ENCODE measurements around the gene CFAP52.

CFAP52 gene

DNA sequence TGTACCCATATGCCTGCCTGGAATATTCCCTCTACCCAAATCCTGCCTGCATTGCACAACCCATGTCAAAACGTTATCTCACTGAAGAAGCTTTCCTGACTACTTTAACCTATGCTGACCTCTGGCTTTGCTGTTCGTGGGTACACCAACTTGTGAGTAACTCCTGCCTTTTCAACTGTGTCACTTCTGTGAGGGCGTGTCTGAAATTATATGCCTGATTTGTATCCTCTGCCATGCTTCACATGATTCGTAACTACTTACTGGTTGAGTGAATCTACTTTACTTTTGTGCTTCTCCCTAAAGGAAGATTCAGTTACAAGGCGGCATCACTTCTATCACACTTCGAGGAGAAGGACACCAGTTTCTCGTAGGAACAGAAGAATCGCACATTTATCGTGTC, 35.6 kb downstream of the CFAP52 start:
- DNase-seq (ENCODE audit: low read depth in 1 of 2, low spot score in 1 of 2): no peak
- no peak overlapping the region for H3K4me3 ChIP-seq (replicated peaks; ENCODE audit: insufficient read depth, low read length)
- TF ChIP-seq, protein P1, sequence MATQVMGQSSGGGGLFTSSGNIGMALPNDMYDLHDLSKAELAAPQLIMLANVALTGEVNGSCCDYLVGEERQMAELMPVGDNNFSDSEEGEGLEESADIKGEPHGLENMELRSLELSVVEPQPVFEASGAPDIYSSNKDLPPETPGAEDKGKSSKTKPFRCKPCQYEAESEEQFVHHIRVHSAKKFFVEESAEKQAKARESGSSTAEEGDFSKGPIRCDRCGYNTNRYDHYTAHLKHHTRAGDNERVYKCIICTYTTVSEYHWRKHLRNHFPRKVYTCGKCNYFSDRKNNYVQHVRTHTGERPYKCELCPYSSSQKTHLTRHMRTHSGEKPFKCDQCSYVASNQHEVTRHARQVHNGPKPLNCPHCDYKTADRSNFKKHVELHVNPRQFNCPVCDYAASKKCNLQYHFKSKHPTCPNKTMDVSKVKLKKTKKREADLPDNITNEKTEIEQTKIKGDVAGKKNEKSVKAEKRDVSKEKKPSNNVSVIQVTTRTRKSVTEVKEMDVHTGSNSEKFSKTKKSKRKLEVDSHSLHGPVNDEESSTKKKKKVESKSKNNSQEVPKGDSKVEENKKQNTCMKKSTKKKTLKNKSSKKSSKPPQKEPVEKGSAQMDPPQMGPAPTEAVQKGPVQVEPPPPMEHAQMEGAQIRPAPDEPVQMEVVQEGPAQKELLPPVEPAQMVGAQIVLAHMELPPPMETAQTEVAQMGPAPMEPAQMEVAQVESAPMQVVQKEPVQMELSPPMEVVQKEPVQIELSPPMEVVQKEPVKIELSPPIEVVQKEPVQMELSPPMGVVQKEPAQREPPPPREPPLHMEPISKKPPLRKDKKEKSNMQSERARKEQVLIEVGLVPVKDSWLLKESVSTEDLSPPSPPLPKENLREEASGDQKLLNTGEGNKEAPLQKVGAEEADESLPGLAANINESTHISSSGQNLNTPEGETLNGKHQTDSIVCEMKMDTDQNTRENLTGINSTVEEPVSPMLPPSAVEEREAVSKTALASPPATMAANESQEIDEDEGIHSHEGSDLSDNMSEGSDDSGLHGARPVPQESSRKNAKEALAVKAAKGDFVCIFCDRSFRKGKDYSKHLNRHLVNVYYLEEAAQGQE (IDR thresholded peaks at IDR 0.05; ENCODE audit: insufficient replicate concordance, low read depth): no peak
- no peak for TF ChIP-seq POLR2AphosphoS5 (IDR thresholded peaks at IDR 0.05; ENCODE audit: low read depth)
- TF ChIP-seq SPI1 (IDR thresholded peaks at IDR 0.05; ENCODE audit: borderline replicate concordance, low read depth): no peak
- TF ChIP-seq, protein P2, sequence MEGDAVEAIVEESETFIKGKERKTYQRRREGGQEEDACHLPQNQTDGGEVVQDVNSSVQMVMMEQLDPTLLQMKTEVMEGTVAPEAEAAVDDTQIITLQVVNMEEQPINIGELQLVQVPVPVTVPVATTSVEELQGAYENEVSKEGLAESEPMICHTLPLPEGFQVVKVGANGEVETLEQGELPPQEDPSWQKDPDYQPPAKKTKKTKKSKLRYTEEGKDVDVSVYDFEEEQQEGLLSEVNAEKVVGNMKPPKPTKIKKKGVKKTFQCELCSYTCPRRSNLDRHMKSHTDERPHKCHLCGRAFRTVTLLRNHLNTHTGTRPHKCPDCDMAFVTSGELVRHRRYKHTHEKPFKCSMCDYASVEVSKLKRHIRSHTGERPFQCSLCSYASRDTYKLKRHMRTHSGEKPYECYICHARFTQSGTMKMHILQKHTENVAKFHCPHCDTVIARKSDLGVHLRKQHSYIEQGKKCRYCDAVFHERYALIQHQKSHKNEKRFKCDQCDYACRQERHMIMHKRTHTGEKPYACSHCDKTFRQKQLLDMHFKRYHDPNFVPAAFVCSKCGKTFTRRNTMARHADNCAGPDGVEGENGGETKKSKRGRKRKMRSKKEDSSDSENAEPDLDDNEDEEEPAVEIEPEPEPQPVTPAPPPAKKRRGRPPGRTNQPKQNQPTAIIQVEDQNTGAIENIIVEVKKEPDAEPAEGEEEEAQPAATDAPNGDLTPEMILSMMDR (IDR thresholded peaks at IDR 0.05; ENCODE audit: insufficient read depth, low read length): no peak
- TF ChIP-seq GABPA (IDR thresholded peaks at IDR 0.05; ENCODE audit: low read depth): no peak
- no peak overlapping the region for H3K27ac ChIP-seq (replicated peaks)
- H3K27me3 ChIP-seq (ENCODE audit: insufficient read depth, poor library complexity, severe bottlenecking): no peaks in the 10 kb centered on the region

DNA sequence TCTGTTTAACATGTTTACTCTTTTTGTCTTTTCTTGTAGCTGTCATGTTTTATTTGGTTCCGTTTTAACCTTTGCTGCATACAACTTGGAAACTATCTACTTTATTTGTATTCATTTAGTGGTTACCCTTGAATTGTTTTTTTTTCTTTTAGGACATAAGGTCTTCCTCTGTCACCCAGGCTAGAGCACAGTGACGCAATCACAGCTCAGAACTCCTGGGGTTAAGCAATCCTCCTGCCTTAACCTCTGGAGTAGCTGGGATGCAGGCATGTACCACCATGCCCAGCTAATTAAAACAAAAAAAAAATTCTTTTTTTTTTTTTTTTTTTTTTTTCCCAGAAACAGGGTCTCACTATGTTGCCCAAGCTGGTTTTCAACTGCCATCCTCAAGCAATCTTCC, 39.0 kb downstream of the CFAP52 start:
- Histone ChIP-seq H3K27ac (replicated peaks) (no peak overlapping the region), H3K27me3 (ENCODE audit: insufficient read depth, poor library complexity, severe bottlenecking) (no peaks in the 10 kb centered on the region), H3K4me3 (replicated peaks; ENCODE audit: insufficient read depth, low read length) (no peak overlapping the region)
- DNase-seq (ENCODE audit: low read depth in 1 of 2, low spot score in 1 of 2): peak in 1 of 2 experiments; percentile 1
- TF ChIP-seq, protein P1 (IDR thresholded peaks at IDR 0.05; ENCODE audit: insufficient replicate concordance, low read depth): no peak
- TF ChIP-seq, protein P2 (IDR thresholded peaks at IDR 0.05; ENCODE audit: insufficient read depth, low read length): no peak
- TF ChIP-seq SPI1 (IDR thresholded peaks at IDR 0.05; ENCODE audit: borderline replicate concordance, low read depth) (no peak), GABPA (IDR thresholded peaks at IDR 0.05; ENCODE audit: low read depth) (no peak), POLR2AphosphoS5 (IDR thresholded peaks at IDR 0.05; ENCODE audit: low read depth) (no peak)

DNA sequence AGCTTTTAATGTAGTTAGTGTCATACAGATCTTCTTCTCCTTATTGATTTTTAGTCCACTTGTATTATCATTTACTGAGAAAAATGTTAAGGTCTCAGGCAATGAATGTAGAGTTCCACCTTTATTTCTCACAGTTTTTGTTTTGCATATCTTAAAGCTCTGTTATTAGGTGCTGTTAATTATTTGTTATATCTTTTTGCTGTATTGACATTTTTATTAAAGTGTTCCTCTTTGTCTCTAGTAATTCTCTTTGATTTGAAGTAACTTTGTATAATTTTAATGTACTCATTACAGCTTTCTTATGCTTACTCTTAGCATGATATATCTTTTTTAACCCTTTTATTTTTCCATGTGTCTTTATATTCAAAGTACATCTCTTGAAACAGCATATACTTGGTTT, 46.5 kb downstream of the CFAP52 start:
- Histone ChIP-seq H3K27me3 (ENCODE audit: insufficient read depth, poor library complexity, severe bottlenecking) (no peaks in the 10 kb centered on the region), H3K27ac (replicated peaks) (no peak overlapping the region)
- no peak for DNase-seq (ENCODE audit: low read depth in 1 of 2, low spot score in 1 of 2)

More for the DNA sequence above, 46.5 kb downstream of the CFAP52 start:
- no peak overlapping the region for H3K4me3 ChIP-seq (replicated peaks; ENCODE audit: insufficient read depth, low read length)
- TF ChIP-seq, protein P1 (IDR thresholded peaks at IDR 0.05; ENCODE audit: insufficient replicate concordance, low read depth): no peak
- no peak for TF ChIP-seq GABPA (IDR thresholded peaks at IDR 0.05; ENCODE audit: low read depth)
- TF ChIP-seq SPI1 (IDR thresholded peaks at IDR 0.05; ENCODE audit: borderline replicate concordance, low read depth): no peak
- no peak for TF ChIP-seq POLR2AphosphoS5 (IDR thresholded peaks at IDR 0.05; ENCODE audit: low read depth)
- TF ChIP-seq, protein P2 (IDR thresholded peaks at IDR 0.05; ENCODE audit: insufficient read depth, low read length): no peak

All from HL-60 (cell line).